Hippocampal formation (tissue), 2 donors: Measurements from ENCODE around the gene CCDC3.
"Not testable (repeated sequence)": the region's sequence is repeated elsewhere in the genome, so short reads cannot be mapped to it uniquely, and the experiment has no call there.

ENCODE experiments used
- DNase-seq, 2 donors: peaks; one replicate each; lab custom pipeline; 2025; lab: John Stamatoyannopoulos, UW

Gene CCDC3

GRCh38 chr10:12887780-12888179 lies 113.7 kb downstream of the CCDC3 start:
- DNase-seq = no peak

- no peak for DNase-seq
Observed at GRCh38 chr10:12884851-12885250, 116.7 kb downstream of the CCDC3 start.

GRCh38 chr10:12880423-12880822 lies 121.1 kb downstream of the CCDC3 start:
- no peak for DNase-seq

- no peak for DNase-seq
Observed at GRCh38 chr10:12877150-12877549, 124.4 kb downstream of the CCDC3 start.

GRCh38 chr10:12876266-12876665 lies 125.2 kb downstream of the CCDC3 start:
- no peak for DNase-seq

- no peak for DNase-seq
Observed at GRCh38 chr10:12875100-12875499, 126.4 kb downstream of the CCDC3 start.

GRCh38 chr10:12874501-12874900 lies 127.0 kb downstream of the CCDC3 start:
- DNase-seq = no peak

- no peak for DNase-seq
Observed at GRCh38 chr10:12873172-12873571, 128.3 kb downstream of the CCDC3 start.

GRCh38 chr10:12872577-12872976 lies 128.9 kb downstream of the CCDC3 start:
- no peak for DNase-seq

GRCh38 chr10:12869427-12869826 lies 132.1 kb downstream of the CCDC3 start:
- DNase-seq = no peak

- no peak for DNase-seq
Observed at GRCh38 chr10:12868229-12868628, 133.3 kb downstream of the CCDC3 start.

GRCh38 chr10:12865515-12865914 lies 136.0 kb downstream of the CCDC3 start:
- not testable (repeated sequence) for DNase-seq

GRCh38 chr10:12862459-12862858 lies 139.1 kb downstream of the CCDC3 start:
- DNase-seq = no peak

GRCh38 chr10:12854988-12855387 lies 146.5 kb downstream of the CCDC3 start:
- no peak for DNase-seq

GRCh38 chr10:12852687-12853086 lies 148.8 kb downstream of the CCDC3 start:
- DNase-seq = no peak

- no peak for DNase-seq
Observed at GRCh38 chr10:12849319-12850181, 152.0 kb downstream of the CCDC3 start.

- no peak for DNase-seq
Observed at GRCh38 chr10:12848439-12849173, 152.9 kb downstream of the CCDC3 start.

GRCh38 chr10:12847361-12847975 lies 154.0 kb downstream of the CCDC3 start:
- DNase-seq = no peak

GRCh38 chr10:12846718-12847117 lies 154.8 kb downstream of the CCDC3 start:
- no peak for DNase-seq
